ENCODE results near the gene CDPF1.

The CDPF1 gene

GRCh38 chr22:46237453-46238124 lies 12.5 kb downstream of the CDPF1 start:
- TF ChIP-seq POLR2AphosphoS5 (IDR thresholded peaks at IDR 0.05; ENCODE audit: low read depth, low read length) (no peak), TAF1 (IDR thresholded peaks at IDR 0.05; ENCODE audit: borderline replicate concordance, low read depth, low read length) (no peak), POLR2A (IDR thresholded peaks at IDR 0.05; ENCODE audit: low read depth, low read length) (no peak)
- no peak for DNase-seq (ENCODE audit: insufficient read length)
- no peak for FAIRE-seq

DNA sequence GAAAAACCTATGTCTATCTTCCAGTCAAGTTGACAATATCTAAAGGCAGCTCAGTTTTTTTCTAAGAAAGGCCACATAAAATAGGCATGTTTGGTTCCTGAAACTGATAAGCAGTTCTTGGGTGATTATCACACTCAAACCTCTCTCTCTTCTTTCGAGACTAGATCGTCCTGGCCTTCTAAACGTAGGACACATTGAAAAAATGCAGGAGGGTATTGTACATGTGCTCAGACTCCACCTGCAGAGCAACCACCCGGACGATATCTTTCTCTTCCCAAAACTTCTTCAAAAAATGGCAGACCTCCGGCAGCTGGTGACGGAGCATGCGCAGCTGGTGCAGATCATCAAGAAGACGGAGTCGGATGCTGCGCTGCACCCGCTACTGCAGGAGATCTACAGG lies 15.1 kb downstream of the CDPF1 start:
- TF ChIP-seq TAF1 (IDR thresholded peaks at IDR 0.05; ENCODE audit: borderline replicate concordance, low read depth, low read length) (no peak), POLR2AphosphoS5 (IDR thresholded peaks at IDR 0.05; ENCODE audit: low read depth, low read length) (no peak), POLR2A (IDR thresholded peaks at IDR 0.05; ENCODE audit: low read depth, low read length) (no peak)
- FAIRE-seq (no peak), DNase-seq (ENCODE audit: insufficient read length) (no peak)

- DNase-seq (ENCODE audit: insufficient read length): no peak
Measured at GRCh38 chr22:46233231-46233630, 16.9 kb downstream of the CDPF1 start.

DNA sequence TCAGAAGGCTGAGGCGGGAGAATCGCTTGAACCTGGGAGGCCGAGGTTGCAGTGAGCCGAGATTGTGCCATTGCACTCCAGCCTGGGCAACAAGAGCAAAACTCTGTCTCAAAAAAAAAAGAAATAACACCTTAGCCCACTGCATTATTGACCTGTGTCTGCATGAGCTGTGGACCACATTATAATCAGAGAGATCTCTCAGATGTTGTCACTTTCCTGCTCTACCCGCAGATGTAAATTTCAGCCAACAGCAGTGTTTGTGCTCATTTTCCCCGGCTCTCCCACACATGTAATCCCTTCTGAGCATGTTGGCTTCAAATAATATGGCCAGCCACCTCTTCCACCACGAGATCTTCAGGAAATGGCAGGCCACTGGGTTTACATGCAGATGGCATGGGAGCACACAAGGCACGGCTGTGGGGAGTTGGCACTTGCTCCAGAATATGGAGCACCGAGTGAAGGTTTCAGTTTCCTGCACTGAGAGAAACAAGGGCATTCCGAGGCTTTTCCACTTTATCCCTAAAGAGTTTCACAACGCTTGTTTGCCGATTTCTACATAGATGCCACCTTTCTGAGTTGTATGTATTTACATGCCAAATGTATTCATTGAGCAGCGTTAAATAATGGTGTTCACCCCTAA lies 19.7 kb downstream of the CDPF1 start:
- FAIRE-seq: no peak
- no peak for DNase-seq (ENCODE audit: insufficient read length)
- TF ChIP-seq POLR2A (IDR thresholded peaks at IDR 0.05; ENCODE audit: low read depth, low read length): no peak
- TF ChIP-seq TAF1 (IDR thresholded peaks at IDR 0.05; ENCODE audit: borderline replicate concordance, low read depth, low read length): no peak
- TF ChIP-seq POLR2AphosphoS5 (IDR thresholded peaks at IDR 0.05; ENCODE audit: low read depth, low read length): no peak

More at GRCh38 chr22:46233231-46233630, 16.9 kb downstream of the CDPF1 start:
- no peak for FAIRE-seq
- no peak for TF ChIP-seq POLR2A (IDR thresholded peaks at IDR 0.05; ENCODE audit: low read depth, low read length)
- TF ChIP-seq POLR2AphosphoS5 (IDR thresholded peaks at IDR 0.05; ENCODE audit: low read depth, low read length): no peak
- TF ChIP-seq TAF1 (IDR thresholded peaks at IDR 0.05; ENCODE audit: borderline replicate concordance, low read depth, low read length): no peak

DNA sequence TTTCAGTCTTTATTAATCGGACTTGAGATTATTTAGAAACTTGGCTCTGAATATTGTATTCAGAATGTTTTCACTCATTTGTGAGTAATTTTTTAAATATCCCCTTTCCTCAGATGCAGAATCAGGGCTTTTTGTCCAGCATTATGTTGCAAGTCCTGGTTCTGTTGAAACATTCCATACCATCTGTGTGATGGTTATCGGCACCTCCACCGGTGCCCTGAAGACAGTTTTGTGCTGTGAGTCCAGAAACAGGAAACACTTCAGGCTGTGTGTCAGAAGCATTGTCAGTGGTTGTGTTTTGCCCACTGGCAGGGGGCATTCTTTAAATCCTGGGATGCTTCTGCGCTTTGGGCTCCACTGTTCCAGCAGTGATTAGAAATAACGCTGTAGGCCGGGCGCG lies 20.4 kb downstream of the CDPF1 start:
- FAIRE-seq (no peak), DNase-seq (ENCODE audit: insufficient read length) (no peak)
- TF ChIP-seq POLR2A (IDR thresholded peaks at IDR 0.05; ENCODE audit: low read depth, low read length): no peak
- no peak for TF ChIP-seq POLR2AphosphoS5 (IDR thresholded peaks at IDR 0.05; ENCODE audit: low read depth, low read length)
- TF ChIP-seq TAF1 (IDR thresholded peaks at IDR 0.05; ENCODE audit: borderline replicate concordance, low read depth, low read length): no peak

GRCh38 chr22:46226577-46226976 lies 23.5 kb downstream of the CDPF1 start:
- FAIRE-seq: no peak
- TF ChIP-seq TAF1 (IDR thresholded peaks at IDR 0.05; ENCODE audit: borderline replicate concordance, low read depth, low read length) (no peak), POLR2A (IDR thresholded peaks at IDR 0.05; ENCODE audit: low read depth, low read length) (no peak), POLR2AphosphoS5 (IDR thresholded peaks at IDR 0.05; ENCODE audit: low read depth, low read length) (no peak)
- no peak for DNase-seq (ENCODE audit: insufficient read length)

- FAIRE-seq: no peak
- no peak for TF ChIP-seq POLR2AphosphoS5 (IDR thresholded peaks at IDR 0.05; ENCODE audit: low read depth, low read length)
- TF ChIP-seq TAF1 (IDR thresholded peaks at IDR 0.05; ENCODE audit: borderline replicate concordance, low read depth, low read length): no peak
- no peak for TF ChIP-seq POLR2A (IDR thresholded peaks at IDR 0.05; ENCODE audit: low read depth, low read length)
- DNase-seq (ENCODE audit: insufficient read length): no peak
Measured at GRCh38 chr22:46225631-46226030, 24.5 kb downstream of the CDPF1 start.

- FAIRE-seq (no peak), DNase-seq (ENCODE audit: insufficient read length) (no peak)
- no peak for TF ChIP-seq POLR2A (IDR thresholded peaks at IDR 0.05; ENCODE audit: low read depth, low read length)
- TF ChIP-seq POLR2AphosphoS5 (IDR thresholded peaks at IDR 0.05; ENCODE audit: low read depth, low read length): no peak
- no peak for TF ChIP-seq TAF1 (IDR thresholded peaks at IDR 0.05; ENCODE audit: borderline replicate concordance, low read depth, low read length)
Measured at GRCh38 chr22:46224898-46225290, 25.2 kb downstream of the CDPF1 start.

DNA sequence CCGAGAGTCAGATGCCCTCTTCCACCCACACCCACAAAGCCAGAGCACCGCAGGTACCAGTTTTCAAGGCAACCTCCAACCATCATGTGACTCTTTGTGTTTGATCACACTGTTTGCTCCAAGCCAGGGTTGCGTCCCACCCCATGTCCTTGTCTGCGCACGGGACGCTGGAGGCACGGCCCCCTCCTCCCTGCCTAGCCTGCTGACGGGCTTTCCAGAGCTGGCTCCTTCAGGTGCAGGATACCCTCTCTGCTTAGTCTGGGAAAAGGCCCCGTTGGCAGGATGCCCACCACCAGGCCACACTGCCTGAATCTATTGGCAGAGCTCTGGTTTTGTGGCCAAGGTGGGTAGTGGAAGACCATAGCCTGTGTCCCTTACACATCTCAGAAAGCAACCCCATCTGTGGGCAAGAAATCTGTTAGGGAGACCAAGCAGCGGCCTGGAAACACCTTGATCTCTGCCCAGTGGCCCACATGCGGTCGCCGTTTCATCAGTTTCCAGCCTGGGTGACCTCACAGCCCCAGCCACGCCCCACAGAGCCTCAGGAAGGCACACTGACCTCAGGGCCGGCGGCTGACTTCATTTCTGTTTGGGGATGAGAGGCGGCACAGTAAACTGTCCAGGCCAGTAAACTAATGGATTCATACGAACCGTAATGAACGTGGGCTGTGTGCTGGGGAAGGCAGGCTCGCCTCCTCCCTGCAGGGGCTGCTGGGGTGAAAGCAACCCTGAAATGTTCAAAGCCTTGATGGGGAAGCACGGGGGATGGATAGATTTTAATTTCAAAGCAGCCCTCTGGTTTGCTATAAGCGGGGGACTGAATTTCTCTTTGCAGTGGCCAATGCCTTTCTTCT lies 25.8 kb downstream of the CDPF1 start:
- DNase-seq (ENCODE audit: insufficient read length) (no peak), FAIRE-seq (no peak)
- TF ChIP-seq POLR2AphosphoS5 (IDR thresholded peaks at IDR 0.05; ENCODE audit: low read depth, low read length) (no peak), TAF1 (IDR thresholded peaks at IDR 0.05; ENCODE audit: borderline replicate concordance, low read depth, low read length) (no peak), POLR2A (IDR thresholded peaks at IDR 0.05; ENCODE audit: low read depth, low read length) (no peak)

DNA sequence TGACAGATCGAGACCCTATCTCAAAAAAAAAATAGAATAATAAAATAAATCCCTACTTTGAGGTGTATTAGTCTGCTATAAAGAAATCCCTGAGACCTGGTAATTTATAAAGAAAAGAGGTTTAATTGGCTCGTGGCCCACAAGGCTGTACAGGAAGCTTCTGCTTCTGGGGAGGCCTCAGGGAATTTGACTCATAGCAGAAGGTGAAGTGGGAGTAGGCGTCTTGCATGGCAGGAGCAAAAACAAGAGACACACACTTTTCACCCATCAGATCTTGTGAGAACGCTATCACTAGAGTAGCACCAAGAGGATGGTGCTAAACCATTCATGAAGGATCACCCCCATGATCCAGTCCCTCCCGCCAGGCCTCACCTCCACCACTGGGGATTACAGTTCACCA lies 29.2 kb downstream of the CDPF1 start:
- FAIRE-seq (no peak), DNase-seq (ENCODE audit: insufficient read length) (no peak)
- TF ChIP-seq POLR2AphosphoS5 (IDR thresholded peaks at IDR 0.05; ENCODE audit: low read depth, low read length) (no peak), POLR2A (IDR thresholded peaks at IDR 0.05; ENCODE audit: low read depth, low read length) (no peak), TAF1 (IDR thresholded peaks at IDR 0.05; ENCODE audit: borderline replicate concordance, low read depth, low read length) (no peak)

GRCh38 chr22:46219636-46220035 lies 30.5 kb downstream of the CDPF1 start:
- peak; percentile 27 for FAIRE-seq
- no peak for DNase-seq (ENCODE audit: insufficient read length)
- TF ChIP-seq TAF1 (IDR thresholded peaks at IDR 0.05; ENCODE audit: borderline replicate concordance, low read depth, low read length) (no peak), POLR2AphosphoS5 (IDR thresholded peaks at IDR 0.05; ENCODE audit: low read depth, low read length) (no peak), POLR2A (IDR thresholded peaks at IDR 0.05; ENCODE audit: low read depth, low read length) (no peak)
